Large intestine (tissue), 3 donors: ENCODE results near the gene ARL6IP5. TPM values are rescaled to one million over a fixed set of nuclear protein-coding genes. Genes with fewer than 3 reads are reported as not detected.

Experiments
- DNase-seq, 2 donors: peaks; one replicate each; pipeline versions ENCODE4 v3.0.0 to v3.0.0-alpha.2; 2013
- H3K27ac ChIP-seq: one replicate; pipeline ENCODE4 v1.5.1; 2013; ENCODE audit warnings: low read length
- H3K27me3 ChIP-seq: 2 replicates; pipeline ENCODE4 v1.6.1; 2013; ENCODE audit warnings: low read length; ENCODE audit not compliant: control insufficient read depth, insufficient read depth
- H3K36me3 ChIP-seq: 2 replicates; pipeline ENCODE4 v1.6.1; 2013; ENCODE audit warnings: low read length; ENCODE audit not compliant: control insufficient read depth, insufficient read depth
- H3K4me1 ChIP-seq: one replicate; pipeline ENCODE4 v1.6.1; 2013; ENCODE audit warnings: low read length; ENCODE audit not compliant: control insufficient read depth, insufficient read depth
- H3K4me3 ChIP-seq: one replicate; pipeline ENCODE4 v1.5.1; 2013; ENCODE audit warnings: low read length
- H3K9me3 ChIP-seq: one replicate; pipeline ENCODE4 v1.6.1; 2013; ENCODE audit warnings: mild to moderate bottlenecking, low read depth, low read length, moderate library complexity; ENCODE audit not compliant: control insufficient read depth
- WGBS: methylation state at CpG from one replicate; pipeline ENCODE4 v1.1.5; 2013; ENCODE audit warnings: low lambda C conversion rate; ENCODE audit not compliant: insufficient coverage; 5-methylcytosine and 5-hydroxymethylcytosine counted together
- polyA plus RNA-seq: library from polyadenylated mRNA; unstranded; fragments of 120-200 nt; gene quantifications from one replicate; pipeline ENCODE4 v1.2.1, GENCODE V29; 2013

The ARL6IP5 gene
- polyA plus RNA-seq, 1 donor = 67.3 TPM

GRCh38 chr3:69145688-69146087 is 61.0 kb downstream of the ARL6IP5 start:
- no peaks in the 10 kb centered on the region for H3K27me3 ChIP-seq
- H3K9me3 ChIP-seq = no peaks in the 10 kb centered on the region
- no peak for DNase-seq
- H3K27ac ChIP-seq = no peak overlapping the region
- no peak overlapping the region for H3K4me3 ChIP-seq
- H3K4me1 ChIP-seq = no peaks in the 10 kb centered on the region
- H3K36me3 ChIP-seq = no peaks in the 10 kb centered on the region

DNA sequence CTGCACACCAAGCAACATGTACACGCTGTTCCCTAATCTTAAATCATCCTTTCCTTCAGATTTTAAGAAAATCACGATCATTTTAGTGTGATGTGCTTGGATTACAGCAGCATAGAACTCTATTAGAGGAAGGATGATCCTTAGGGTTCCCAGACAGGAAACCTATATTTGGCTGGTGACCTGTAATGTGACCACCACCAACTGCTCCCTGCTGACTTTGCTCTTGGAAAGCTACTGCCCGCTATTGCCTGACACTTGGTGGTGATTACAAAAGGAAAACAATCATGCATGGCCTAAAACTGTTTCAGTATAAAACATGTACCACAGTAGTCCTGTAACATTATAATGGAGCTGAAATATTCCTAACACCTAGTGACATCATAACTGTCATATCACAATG is 64.8 kb downstream of the ARL6IP5 start:
- H3K27ac ChIP-seq = no peak overlapping the region
- no peak overlapping the region for H3K4me3 ChIP-seq
- H3K9me3 ChIP-seq = no peaks in the 10 kb centered on the region
- H3K27me3 ChIP-seq = no peaks in the 10 kb centered on the region
- no peak for DNase-seq
- WGBS = no CpG with 5 or more reads among the region's 3 CpGs
- no peaks in the 10 kb centered on the region for H3K4me1 ChIP-seq
- H3K36me3 ChIP-seq = no peaks in the 10 kb centered on the region

Other genes with a start within 250 kb of the ARL6IP5 start
- 0.40 TPM for gene TAFA4, start 152.4 kb upstream of the ARL6IP5 start, polyA plus RNA-seq
- gene EOGT, start 71.3 kb upstream of the ARL6IP5 start, polyA plus RNA-seq = 12.2 TPM
- gene TMF1, start 32.6 kb upstream of the ARL6IP5 start, polyA plus RNA-seq = 43.3 TPM
- gene UBA3, start 4.6 kb upstream of the ARL6IP5 start, polyA plus RNA-seq = 53.6 TPM
- gene LMOD3, start 37.7 kb downstream of the ARL6IP5 start, polyA plus RNA-seq = 0.18 TPM